H1 (cell line): Measurements from ENCODE around the gene HABP4. TPM values are rescaled to one million over a fixed set of nuclear protein-coding genes. Genes with fewer than 3 reads are reported as not detected.
A peak's percentile ranks its signal among the peaks of the same experiment; 100 is the strongest.

ENCODE experiments used
- BCL11A ChIP-seq, 2 experiments: IDR thresholded peaks; one replicate each; pipeline ENCODE4 v1.6.1; 2011; ENCODE audit warnings: low read depth in 2 of 2, low read length in 2 of 2, mild to moderate bottlenecking in 2 of 2
- CHD1 ChIP-seq: IDR thresholded peaks from 2 replicates; pipeline ENCODE4 v1.6.1; 2012; ENCODE audit warnings: low read depth, low read length, improper control_type of control experiment
- CREB1 ChIP-seq: IDR thresholded peaks from 2 replicates; pipeline ENCODE4 v1.6.1; 2012; ENCODE audit warnings: inconsistent platforms
- EP300 ChIP-seq, 2 experiments: IDR thresholded peaks; 1 replicate in 1 of 2; 2 replicates in 1 of 2; pipeline ENCODE4 v1.6.1; 2011 to 2012; ENCODE audit warnings: low read depth in 2 of 2, low read length in 2 of 2, mild to moderate bottlenecking in 2 of 2, borderline replicate concordance in 1 of 2, inconsistent platforms in 1 of 2, moderate library complexity in 1 of 2
- FOSL1 ChIP-seq: IDR thresholded peaks from 2 replicates; pipeline ENCODE4 v1.6.1; 2011; ENCODE audit warnings: mild to moderate bottlenecking, low read depth, low read length, moderate library complexity; ENCODE audit not compliant: insufficient read depth
- KDM4A ChIP-seq: IDR thresholded peaks from one replicate; pipeline ENCODE4 v1.7.1; 2012; ENCODE audit warnings: low read depth, mild to moderate bottlenecking, moderate library complexity, low read length, inconsistent platforms; ENCODE audit not compliant: severe bottlenecking
- PHF8 ChIP-seq: fragments of 200-600 bp; sonication (generic); conservative IDR thresholded peaks from 2 replicates; pipeline ENCODE4 v1.7.1; 2012; ENCODE audit warnings: low read depth, mild to moderate bottlenecking, inconsistent platforms, low read length, moderate library complexity
- POLR2AphosphoS5 ChIP-seq: IDR thresholded peaks from 2 replicates; pipeline ENCODE4 v1.6.1; 2011; ENCODE audit warnings: low read depth, low read length
- RBBP5 ChIP-seq: IDR thresholded peaks from 2 replicates; pipeline ENCODE4 v1.7.1; 2012; ENCODE audit warnings: low read depth, mild to moderate bottlenecking, inconsistent platforms, low read length, moderate library complexity, borderline replicate concordance
- SAP30 ChIP-seq: fragments of 300-600 bp; sonication (generic); IDR thresholded peaks from 2 replicates; pipeline ENCODE4 v1.7.1; 2012; ENCODE audit warnings: low read length, moderate library complexity, mild to moderate bottlenecking, inconsistent platforms; ENCODE audit not compliant: insufficient read depth, insufficient replicate concordance
- SIN3A ChIP-seq, 2 experiments: IDR thresholded peaks in 1 of 2; conservative IDR thresholded peaks in 1 of 2; 2 replicates each; pipeline ENCODE4 v1.6.1; 2011 to 2012; ENCODE audit warnings: low read length in 2 of 2, improper control_type of control experiment in 1 of 2, low read depth in 1 of 2, mild to moderate bottlenecking in 1 of 2
- SIRT6 ChIP-seq: IDR thresholded peaks from one replicate; pipeline ENCODE4 v1.7.1; 2012; ENCODE audit warnings: low read length, inconsistent platforms
- SP1 ChIP-seq: IDR thresholded peaks from 2 replicates; pipeline ENCODE4 v1.6.1; 2011; ENCODE audit warnings: low read depth, low read length
- SRF ChIP-seq: IDR thresholded peaks from 2 replicates; pipeline ENCODE4 v1.6.1; 2011; ENCODE audit warnings: mild to moderate bottlenecking, low read depth, low read length, moderate library complexity
- SUZ12 ChIP-seq: fragments of 200-600 bp; sonication (generic); IDR thresholded peaks from 2 replicates; pipeline ENCODE4 v1.6.1; 2012; ENCODE audit warnings: mild to moderate bottlenecking, inconsistent platforms, low read length, moderate library complexity, mixed read lengths
- TAF1 ChIP-seq: IDR thresholded peaks from 2 replicates; pipeline ENCODE4 v1.6.1; 2011; ENCODE audit warnings: mild to moderate bottlenecking, low read depth, low read length
- TCF12 ChIP-seq: IDR thresholded peaks from 2 replicates; pipeline ENCODE4 v1.6.1; 2011; ENCODE audit warnings: low read depth, mild to moderate bottlenecking, low read length
- ZNF274 ChIP-seq: IDR thresholded peaks from 2 replicates; pipeline ENCODE4 v1.7.0; 2012; ENCODE audit warnings: low read length, borderline replicate concordance; ENCODE audit errors: extremely low read depth
- polyA plus RNA-seq, 7 experiments: library from polyadenylated mRNA; depleted of rRNA in 3 of 7; stranded (reverse) in 5 of 7; unstranded in 2 of 7; fragments of >200 nt in 5 of 7; fragments of 200-250 nt in 2 of 7; gene quantifications; 1 replicate in 5 of 7; 2 replicates in 1 of 7; 4 replicates in 1 of 7; pipeline versions ENCODE4 v1.2.1 to v1.2.3, GENCODE V29; 2011 to 2013; ENCODE audit warnings: missing spikeins in 2 of 7, mixed read lengths in 2 of 7
- total RNA-seq: library from RNA; stranded (reverse); fragmentation: NEBNext Ultra II Directional; extraction: Animal tissue kit (Norgen Biotek cat#: 25700); gene quantifications from 2 replicates; pipeline ENCODE4 v1.2.1, GENCODE V29; 2021
- TF ChIP-seq, protein P1 (sequence below): IDR thresholded peaks from 2 replicates; pipeline ENCODE4 v1.6.1; 2012; ENCODE audit warnings: inconsistent platforms
- TF ChIP-seq, protein P2 (sequence below): IDR thresholded peaks from 2 replicates; pipeline ENCODE4 v1.6.1; 2012; ENCODE audit warnings: inconsistent platforms
- TF ChIP-seq, protein P3 (sequence below): IDR thresholded peaks from 2 replicates; pipeline ENCODE4 v1.6.1; 2011; ENCODE audit warnings: low read depth, mild to moderate bottlenecking, low read length; ENCODE audit not compliant: insufficient read depth
- TF ChIP-seq, protein P4 (sequence below): IDR thresholded peaks from 2 replicates; pipeline ENCODE4 v1.6.1; 2011; ENCODE audit warnings: low read length, improper control_type of control experiment

Gene HABP4
- total and polyA plus RNA-seq, 2 of the 8 experiments (the other 6 are each of a cell fraction or from before 2014, with no cell fraction given), result 3.3 to 11.2 TPM

DNA sequence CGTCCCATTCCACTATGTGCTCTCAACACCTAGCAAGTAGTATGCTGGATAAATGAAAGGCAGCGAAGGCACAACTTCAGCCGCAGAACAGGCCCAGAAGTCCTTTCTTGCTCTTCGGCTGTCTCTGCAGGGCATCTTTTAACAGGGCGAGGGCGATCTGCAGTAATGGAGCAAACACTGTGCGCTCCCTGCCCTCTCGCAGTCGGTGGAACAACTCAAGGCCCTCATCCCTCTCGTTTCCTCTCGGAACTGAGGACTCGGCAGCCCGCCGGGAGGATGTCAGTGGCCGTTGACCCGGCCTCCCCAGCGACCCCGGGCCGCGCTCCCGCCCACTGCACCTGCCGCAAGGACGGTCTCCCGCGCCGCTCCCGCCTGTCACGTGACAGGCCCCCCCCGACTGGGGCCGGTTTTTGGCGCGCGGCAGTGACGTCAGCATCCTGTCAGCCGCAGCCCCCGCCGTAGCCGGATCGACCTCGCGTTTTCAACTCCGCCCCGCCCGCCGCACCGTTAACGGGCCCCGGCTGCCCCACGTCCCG, 32.9 kb upstream of the HABP4 start (continued):
- TF ChIP-seq SIN3A (conservative IDR thresholded peaks at IDR 0.05 in 1 of 2, IDR thresholded peaks at IDR 0.05 in 1 of 2; ENCODE audit: low read depth in 1 of 2, low read length in 2 of 2) (peak; percentile 69 to 93; a peak in 2 of 4 replicates), SUZ12 (no peak), ZNF274 (no peak), PHF8 (peak; percentile 65; the same call in 1 of the 2 replicates), TCF12 (0 out of 2 replicates have a peak, but pooled peaks have one; percentile 37), CREB1 (peak; percentile 98), SRF (peak; percentile 67), KDM4A (peak; percentile 52), EP300 (IDR thresholded peaks at IDR 0.05; ENCODE audit: borderline replicate concordance in 1 of 2, low read depth in 2 of 2, low read length in 2 of 2) (peak in 1 of 2 experiments; percentile 65; a peak in 1 of 3 replicates), TAF1 (peak; percentile 63; the same call in 1 of the 2 replicates), POLR2AphosphoS5 (peak; percentile 56; the same call in 1 of the 2 replicates), RBBP5 (peak; percentile 84; the same call in 1 of the 2 replicates), FOSL1 (no peak), SIRT6 (no peak), BCL11A (IDR thresholded peaks at IDR 0.05; ENCODE audit: low read depth in 2 of 2, low read length in 2 of 2) (no peak), SAP30 (no peak), CHD1 (no peak), SP1 (no peak; the same call in 1 of the 2 replicates)
- TF ChIP-seq, protein P1, sequence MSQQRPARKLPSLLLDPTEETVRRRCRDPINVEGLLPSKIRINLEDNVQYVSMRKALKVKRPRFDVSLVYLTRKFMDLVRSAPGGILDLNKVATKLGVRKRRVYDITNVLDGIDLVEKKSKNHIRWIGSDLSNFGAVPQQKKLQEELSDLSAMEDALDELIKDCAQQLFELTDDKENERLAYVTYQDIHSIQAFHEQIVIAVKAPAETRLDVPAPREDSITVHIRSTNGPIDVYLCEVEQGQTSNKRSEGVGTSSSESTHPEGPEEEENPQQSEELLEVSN, result peak; percentile 79
- TF ChIP-seq, protein P2, sequence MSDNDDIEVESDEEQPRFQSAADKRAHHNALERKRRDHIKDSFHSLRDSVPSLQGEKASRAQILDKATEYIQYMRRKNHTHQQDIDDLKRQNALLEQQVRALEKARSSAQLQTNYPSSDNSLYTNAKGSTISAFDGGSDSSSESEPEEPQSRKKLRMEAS, result peak; percentile 77
- TF ChIP-seq, protein P3, sequence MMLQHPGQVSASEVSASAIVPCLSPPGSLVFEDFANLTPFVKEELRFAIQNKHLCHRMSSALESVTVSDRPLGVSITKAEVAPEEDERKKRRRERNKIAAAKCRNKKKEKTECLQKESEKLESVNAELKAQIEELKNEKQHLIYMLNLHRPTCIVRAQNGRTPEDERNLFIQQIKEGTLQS, result peak; percentile 97
- TF ChIP-seq, protein P4, sequence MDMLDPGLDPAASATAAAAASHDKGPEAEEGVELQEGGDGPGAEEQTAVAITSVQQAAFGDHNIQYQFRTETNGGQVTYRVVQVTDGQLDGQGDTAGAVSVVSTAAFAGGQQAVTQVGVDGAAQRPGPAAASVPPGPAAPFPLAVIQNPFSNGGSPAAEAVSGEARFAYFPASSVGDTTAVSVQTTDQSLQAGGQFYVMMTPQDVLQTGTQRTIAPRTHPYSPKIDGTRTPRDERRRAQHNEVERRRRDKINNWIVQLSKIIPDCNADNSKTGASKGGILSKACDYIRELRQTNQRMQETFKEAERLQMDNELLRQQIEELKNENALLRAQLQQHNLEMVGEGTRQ, result peak; percentile 96
